ENCODE results near the gene ACTG1. TPM values are rescaled to one million over a fixed set of nuclear protein-coding genes. Genes with fewer than 3 reads are reported as not detected.

ACTG1 gene
- total RNA-seq, 1 experiment from 2014 or later = 2,327 TPM

DNA sequence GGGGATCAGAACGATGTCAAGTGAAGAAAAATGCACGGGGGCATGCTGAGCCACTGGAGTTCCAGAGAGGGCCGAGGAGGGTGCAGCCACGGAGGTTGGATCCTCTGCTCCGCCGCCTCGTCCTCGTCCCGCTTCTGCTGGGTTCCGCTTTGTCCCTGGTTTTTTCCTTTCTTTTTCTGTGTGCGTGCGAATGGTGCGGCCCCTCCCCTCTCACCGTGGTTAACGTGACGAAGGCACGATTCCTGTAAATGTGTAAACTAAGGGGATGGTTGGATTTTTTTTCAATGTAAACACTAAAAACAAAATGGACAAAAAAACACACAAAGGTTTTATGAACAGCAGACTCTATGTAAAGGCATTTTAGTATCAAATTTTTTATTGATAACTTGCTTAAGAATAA lies 46.7 kb downstream of the ACTG1 start:
- Mint-ChIP-seq H3K27ac (ENCODE audit: unreplicated experiment) (no peak overlapping the region), H3K36me3 (ENCODE audit: insufficient read depth, unreplicated experiment) (peaks cover 5% of the 10 kb centered on the region)
- CTCF ChIA-PET = no interaction called here

DNA sequence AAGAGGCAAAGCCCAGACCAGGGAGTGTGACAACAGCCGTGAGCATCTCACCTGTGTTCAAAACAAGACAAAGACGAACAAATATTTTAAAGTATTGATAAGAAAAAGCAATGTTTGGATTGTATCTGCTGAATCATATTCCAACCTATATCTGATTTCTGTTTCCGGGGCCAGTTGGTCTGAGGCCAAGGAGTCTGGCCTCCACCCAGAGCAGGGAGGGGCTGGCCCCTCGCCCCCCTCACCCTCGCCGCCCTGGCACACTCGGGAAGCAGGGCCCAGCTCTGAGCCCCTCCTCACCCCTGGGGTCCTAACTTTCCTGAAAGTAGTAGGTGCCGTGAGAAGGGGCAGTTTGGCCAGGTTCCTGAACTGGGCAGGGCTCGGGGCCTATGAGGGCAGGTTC lies 48.0 kb downstream of the ACTG1 start:
- H3K27ac Mint-ChIP-seq (ENCODE audit: unreplicated experiment) = no peak overlapping the region
- no TSS peak for BruUV-seq (replicated peaks)
- no peak for DNase-seq
- CTCF ChIA-PET = no interaction called here
- H3K4me3 Mint-ChIP-seq (ENCODE audit: low read depth, unreplicated experiment) = peak overlapping the region; percentile 15
- intact Hi-C loops (cut with micrococcal nuclease; ENCODE audit: unreplicated experiment) = no loop called here
- TF ChIP-seq CTCF (IDR thresholded peaks at IDR 0.05; ENCODE audit: unreplicated experiment) = no peak
- peaks cover 9% of the 10 kb centered on the region for H3K4me1 Mint-ChIP-seq (ENCODE audit: low read depth, unreplicated experiment)
- H3K36me3 Mint-ChIP-seq (ENCODE audit: insufficient read depth, unreplicated experiment) = peaks cover 5% of the 10 kb centered on the region
- no peaks in the 10 kb centered on the region for H3K9me3 Mint-ChIP-seq (ENCODE audit: low read depth, unreplicated experiment)
- peaks cover 46% of the 10 kb centered on the region for H3K27me3 Mint-ChIP-seq (ENCODE audit: unreplicated experiment)

More for the DNA sequence above, 46.7 kb downstream of the ACTG1 start:
- no peak for DNase-seq
- Mint-ChIP-seq H3K27me3 (ENCODE audit: unreplicated experiment) (peaks cover 46% of the 10 kb centered on the region), H3K4me1 (ENCODE audit: low read depth, unreplicated experiment) (peaks cover 9% of the 10 kb centered on the region), H3K9me3 (ENCODE audit: low read depth, unreplicated experiment) (no peaks in the 10 kb centered on the region), H3K4me3 (ENCODE audit: low read depth, unreplicated experiment) (peak overlapping the region; percentile 30)
- BruUV-seq (replicated peaks) = no TSS peak
- TF ChIP-seq CTCF (IDR thresholded peaks at IDR 0.05; ENCODE audit: unreplicated experiment) = no peak
- intact Hi-C loops (cut with micrococcal nuclease; ENCODE audit: unreplicated experiment) = no loop called here

GRCh38 chr17:81463506-81463905 lies 49.1 kb downstream of the ACTG1 start:
- intact Hi-C loops (cut with micrococcal nuclease; ENCODE audit: unreplicated experiment) = no loop called here
- BruUV-seq (replicated peaks) = no TSS peak
- Mint-ChIP-seq H3K27ac (ENCODE audit: unreplicated experiment) (no peak overlapping the region), H3K9me3 (ENCODE audit: low read depth, unreplicated experiment) (no peaks in the 10 kb centered on the region), H3K36me3 (ENCODE audit: insufficient read depth, unreplicated experiment) (peaks cover 5% of the 10 kb centered on the region), H3K4me1 (ENCODE audit: low read depth, unreplicated experiment) (peaks cover 9% of the 10 kb centered on the region), H3K27me3 (ENCODE audit: unreplicated experiment) (peaks cover 46% of the 10 kb centered on the region), H3K4me3 (ENCODE audit: low read depth, unreplicated experiment) (no peak overlapping the region)
- no peak for DNase-seq
- CTCF ChIA-PET = no interaction called here
- TF ChIP-seq CTCF (IDR thresholded peaks at IDR 0.05; ENCODE audit: unreplicated experiment) = no peak

- intact Hi-C loops (cut with micrococcal nuclease; ENCODE audit: unreplicated experiment) = no loop called here
- Mint-ChIP-seq H3K27ac (ENCODE audit: unreplicated experiment) (no peak overlapping the region), H3K9me3 (ENCODE audit: low read depth, unreplicated experiment) (no peaks in the 10 kb centered on the region), H3K36me3 (ENCODE audit: insufficient read depth, unreplicated experiment) (peaks cover 5% of the 10 kb centered on the region), H3K4me1 (ENCODE audit: low read depth, unreplicated experiment) (peaks cover 9% of the 10 kb centered on the region), H3K4me3 (ENCODE audit: low read depth, unreplicated experiment) (no peak overlapping the region), H3K27me3 (ENCODE audit: unreplicated experiment) (peaks cover 46% of the 10 kb centered on the region)
- TF ChIP-seq CTCF (IDR thresholded peaks at IDR 0.05; ENCODE audit: unreplicated experiment) = no peak
- DNase-seq = no peak
- no TSS peak for BruUV-seq (replicated peaks)
- CTCF ChIA-PET = no interaction called here
These were observed 50.0 kb downstream of the ACTG1 start for GRCh38 chr17:81462506-81463125.

All from Calu3 (cell line).